NCI-H345 treated with DMSO at 0.1 percent for 48 hours (cell line): ENCODE results near the gene TSC22D3.

Source experiments
- DNase-seq: peaks from one replicate; lab custom pipeline; 2025; ENCODE audit not compliant: unreplicated experiment; lab: John Stamatoyannopoulos, UW

The TSC22D3 gene

GRCh38 chrX:107730991-107731766, 44.4 kb downstream of the TSC22D3 start:
- no peak for DNase-seq

GRCh38 chrX:107730298-107730655, 45.3 kb downstream of the TSC22D3 start:
- no peak for DNase-seq

- peak; percentile 28 for DNase-seq
Measured at GRCh38 chrX:107729558-107730297, 45.9 kb downstream of the TSC22D3 start.

GRCh38 chrX:107728371-107729099, 47.1 kb downstream of the TSC22D3 start:
- DNase-seq: no peak

- DNase-seq: no peak
Measured at GRCh38 chrX:107726816-107727534, 48.6 kb downstream of the TSC22D3 start.

GRCh38 chrX:107725761-107726555, 49.6 kb downstream of the TSC22D3 start:
- DNase-seq: no peak

- no peak for DNase-seq
Measured at GRCh38 chrX:107724653-107725052, 50.9 kb downstream of the TSC22D3 start.

- no peak for DNase-seq
Measured at GRCh38 chrX:107723511-107723910, 52.1 kb downstream of the TSC22D3 start.

- DNase-seq: no peak
Measured at GRCh38 chrX:107721966-107722707, 53.5 kb downstream of the TSC22D3 start.

- DNase-seq: no peak
Measured at GRCh38 chrX:107721318-107721717, 54.3 kb downstream of the TSC22D3 start.

GRCh38 chrX:107718156-107718621, 57.4 kb downstream of the TSC22D3 start:
- DNase-seq: peak; percentile 36

GRCh38 chrX:107716816-107717700, 58.5 kb downstream of the TSC22D3 start:
- no peak for DNase-seq

GRCh38 chrX:107716118-107716684, 59.4 kb downstream of the TSC22D3 start:
- no peak for DNase-seq

GRCh38 chrX:107715331-107716117, 60.1 kb downstream of the TSC22D3 start:
- no peak for DNase-seq

GRCh38 chrX:107714206-107714891, 61.2 kb downstream of the TSC22D3 start:
- no peak for DNase-seq

GRCh38 chrX:107713543-107714205, 61.9 kb downstream of the TSC22D3 start:
- no peak for DNase-seq
